HG02870 (cell line): ENCODE results near the gene RASSF6.
"Not testable (repeated sequence)": the region's sequence is repeated elsewhere in the genome, so short reads cannot be mapped to it uniquely, and the experiment has no call there.

Experiments used
- ATAC-seq: cut with Tn5 transposase; IDR thresholded peaks from one replicate; pipeline ENCODE4 v1.9.1; 2021; ENCODE audit warnings: mild to moderate bottlenecking, moderate library complexity; ENCODE audit not compliant: unreplicated experiment

Gene RASSF6, protein sequence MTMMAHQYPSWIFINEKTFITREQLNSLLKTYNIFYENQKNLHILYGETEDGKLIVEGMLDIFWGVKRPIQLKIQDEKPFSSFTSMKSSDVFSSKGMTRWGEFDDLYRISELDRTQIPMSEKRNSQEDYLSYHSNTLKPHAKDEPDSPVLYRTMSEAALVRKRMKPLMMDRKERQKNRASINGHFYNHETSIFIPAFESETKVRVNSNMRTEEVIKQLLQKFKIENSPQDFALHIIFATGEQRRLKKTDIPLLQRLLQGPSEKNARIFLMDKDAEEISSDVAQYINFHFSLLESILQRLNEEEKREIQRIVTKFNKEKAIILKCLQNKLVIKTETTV

DNA sequence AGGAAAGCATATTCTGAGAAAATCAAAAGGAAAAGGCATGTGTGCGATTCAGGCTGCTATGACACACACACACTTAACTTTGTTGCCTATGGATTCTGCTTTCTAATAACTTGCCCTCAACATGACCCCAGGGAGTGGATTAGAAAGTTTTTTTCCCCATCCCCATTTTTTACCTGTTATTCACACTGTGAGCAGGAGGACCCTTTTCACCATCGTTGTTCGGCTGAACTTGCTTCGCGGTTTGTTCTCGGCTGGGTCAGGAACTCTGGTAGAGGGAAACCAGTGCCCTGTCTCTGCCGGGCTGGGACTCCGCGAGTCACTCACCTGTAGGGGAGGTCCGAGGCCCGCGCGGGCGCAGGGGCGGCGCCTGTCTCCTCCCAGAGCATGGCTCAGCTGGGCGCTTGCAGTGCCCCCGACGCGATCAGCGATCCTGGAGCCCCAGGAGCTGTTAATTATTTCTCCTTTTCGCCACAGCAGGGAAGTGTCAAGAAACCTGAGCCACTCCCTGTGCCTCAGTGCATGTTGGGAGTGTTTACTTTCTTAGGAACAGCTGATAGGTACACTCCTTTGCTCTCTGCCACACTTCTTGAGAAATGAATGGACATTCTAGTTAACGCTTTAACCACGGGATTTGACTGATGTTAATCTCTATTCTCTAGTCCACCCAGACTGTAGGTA lies at the start of gene RASSF6:
Gene RASSF6 (minus strand): TSS at position 322 of the 678 bp plus-strand sequence. CDS start 8,641 bp downstream, outside the sequence.
- ATAC-seq = peak; percentile 82

DNA sequence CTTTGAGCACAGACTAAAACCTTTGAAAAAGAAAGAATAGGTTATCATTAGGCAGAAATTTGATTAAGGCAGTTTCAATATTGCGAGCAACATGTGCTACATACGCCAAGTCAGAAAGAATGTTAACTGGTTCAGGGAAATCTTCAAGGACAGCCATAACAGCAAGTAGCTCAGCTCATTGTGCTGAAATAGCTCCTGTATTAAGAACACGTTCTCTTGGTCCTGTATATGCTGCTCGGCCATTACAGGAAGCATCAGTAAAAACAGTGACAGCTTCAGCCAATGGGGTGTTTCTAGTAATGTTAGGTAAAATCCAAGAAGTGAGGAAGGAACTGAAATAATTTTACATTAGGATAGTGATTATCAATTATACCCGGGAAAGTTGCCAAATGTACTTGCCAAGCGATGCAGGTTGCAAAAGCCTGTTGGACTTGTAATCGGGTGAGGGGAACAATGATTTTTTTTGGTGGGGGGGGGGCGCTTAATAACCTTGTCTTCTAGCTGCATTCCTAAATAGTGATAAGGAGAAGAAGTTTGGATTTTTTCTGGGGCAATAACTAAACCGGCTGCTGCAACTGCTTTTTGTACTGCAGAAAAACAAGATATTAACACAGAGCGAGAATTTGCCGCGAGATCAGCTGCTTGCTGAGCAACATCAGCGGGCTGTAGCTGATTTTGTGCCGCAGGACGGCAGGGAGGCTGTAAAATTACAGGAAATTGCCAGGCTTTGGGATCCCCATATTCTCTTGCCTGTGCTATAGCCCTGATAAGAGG lies 49.4 kb upstream of the RASSF6 start:
- no peak for ATAC-seq

DNA sequence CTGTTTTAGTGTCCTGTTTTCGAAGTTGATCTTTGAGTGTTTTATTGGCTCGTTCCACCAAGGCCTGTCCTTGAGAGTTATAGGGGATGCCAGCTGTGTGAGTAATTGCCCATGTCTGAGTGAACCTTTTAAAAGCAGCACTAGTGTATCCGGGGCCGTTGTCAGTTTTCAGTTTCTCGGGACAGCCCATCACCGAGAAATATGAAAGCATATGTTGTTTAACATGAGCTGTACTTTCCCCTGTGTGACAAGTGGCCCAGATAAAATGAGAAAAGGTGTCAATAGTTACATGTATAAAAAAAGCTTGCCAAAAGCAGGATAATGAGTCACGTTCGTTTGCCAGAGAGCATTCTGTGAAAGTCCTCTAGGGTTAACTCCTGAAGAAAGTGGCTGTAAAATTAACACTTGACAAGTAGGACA lies 48.6 kb upstream of the RASSF6 start:
- no peak for ATAC-seq

DNA sequence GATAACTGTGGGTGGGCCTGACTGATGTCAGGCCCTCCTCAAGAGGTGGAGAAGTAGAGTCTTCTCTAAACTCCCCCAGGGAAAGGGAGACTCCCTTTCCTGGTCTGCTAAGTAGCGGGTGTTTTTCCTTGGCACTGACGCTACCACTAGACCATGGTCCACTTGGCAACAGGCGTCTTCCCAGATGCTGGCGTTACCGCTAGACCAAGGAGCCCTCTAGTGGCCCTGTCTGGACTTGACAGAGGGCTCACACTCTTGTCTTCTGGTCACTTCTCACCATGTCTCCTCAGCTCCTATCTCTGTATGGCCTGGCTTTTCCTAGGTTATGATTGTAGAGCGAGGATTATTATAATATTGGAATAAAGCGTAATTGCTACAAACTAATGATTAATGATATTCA lies 45.7 kb upstream of the RASSF6 start:
- ATAC-seq = not testable (repeated sequence)

DNA sequence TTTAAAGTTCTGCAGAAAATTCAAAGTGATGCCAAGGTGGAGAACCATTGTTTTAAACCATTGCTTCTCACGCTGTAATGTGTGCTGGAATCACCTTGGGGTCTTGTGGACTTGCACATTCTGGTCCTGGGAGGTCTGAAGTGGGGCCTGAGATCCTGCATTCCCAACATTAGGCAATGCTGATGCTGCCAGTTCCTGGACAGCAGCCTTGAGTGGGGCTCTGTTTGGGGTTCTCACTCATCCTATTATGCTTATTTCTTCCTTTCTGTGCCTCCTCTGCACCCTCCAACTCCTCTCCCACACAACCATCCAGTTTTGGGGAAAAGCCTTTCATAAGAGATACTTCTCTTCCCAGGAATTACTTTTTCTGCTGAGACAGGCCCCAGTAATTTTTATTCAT lies 44.2 kb upstream of the RASSF6 start:
- ATAC-seq = no peak

DNA sequence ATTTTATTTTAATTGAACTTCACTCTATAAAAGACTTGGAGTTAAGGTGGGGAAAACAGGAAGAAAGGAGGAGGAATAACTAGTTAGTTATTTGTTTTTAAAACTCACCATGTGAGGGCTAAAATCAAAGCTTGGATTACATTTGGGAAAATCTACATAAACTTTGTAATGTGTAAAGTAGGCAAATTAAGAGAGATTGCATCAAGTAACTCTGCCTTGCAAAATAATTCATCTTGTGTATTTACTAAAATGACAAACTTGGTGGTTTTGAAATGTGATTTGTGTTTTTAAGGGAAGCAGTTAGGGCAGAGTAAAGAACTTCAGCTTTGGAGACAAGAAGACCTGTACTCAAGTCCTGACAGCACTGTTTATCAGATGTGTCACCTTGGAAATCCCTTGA lies 43.3 kb upstream of the RASSF6 start:
- ATAC-seq = no peak

DNA sequence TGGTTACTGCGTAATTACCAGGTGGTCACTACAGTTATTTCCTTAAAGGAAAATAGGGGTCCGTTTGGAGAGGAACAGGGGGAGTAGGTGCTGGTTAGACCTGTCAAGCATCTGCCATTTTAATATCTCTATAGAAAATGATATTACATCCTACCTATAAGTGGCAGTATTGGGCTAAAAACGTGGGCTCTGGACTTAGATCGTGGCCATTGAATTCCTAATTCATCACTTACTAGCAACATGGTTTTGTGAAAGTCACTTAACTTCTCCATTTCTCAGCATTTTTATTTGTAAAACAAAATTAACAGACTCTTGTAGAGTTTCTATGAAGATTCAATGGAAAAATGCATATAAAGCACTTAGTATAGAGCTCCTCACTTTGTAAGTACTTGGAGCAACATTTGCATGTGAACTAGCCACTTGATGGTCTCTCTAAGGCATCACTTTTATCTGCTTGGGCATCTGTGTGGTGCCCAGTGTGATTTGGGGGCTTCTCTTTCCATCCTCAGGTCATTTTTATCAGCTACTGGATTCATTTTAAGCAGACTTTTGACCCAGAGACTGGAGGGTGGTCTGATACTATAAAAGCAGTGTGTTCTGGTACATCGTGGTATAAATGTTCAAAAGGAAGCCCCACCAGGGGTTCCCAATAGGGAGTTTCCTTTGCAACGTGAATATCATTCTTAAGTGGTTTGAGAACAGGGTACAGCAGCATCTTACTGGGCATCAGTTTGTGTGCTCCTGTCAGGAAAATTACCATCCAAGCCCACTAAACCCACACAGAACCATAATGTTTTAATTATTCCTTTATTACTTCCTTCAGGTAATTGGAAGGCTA lies 42.7 kb upstream of the RASSF6 start:
- ATAC-seq = peak; percentile 69

DNA sequence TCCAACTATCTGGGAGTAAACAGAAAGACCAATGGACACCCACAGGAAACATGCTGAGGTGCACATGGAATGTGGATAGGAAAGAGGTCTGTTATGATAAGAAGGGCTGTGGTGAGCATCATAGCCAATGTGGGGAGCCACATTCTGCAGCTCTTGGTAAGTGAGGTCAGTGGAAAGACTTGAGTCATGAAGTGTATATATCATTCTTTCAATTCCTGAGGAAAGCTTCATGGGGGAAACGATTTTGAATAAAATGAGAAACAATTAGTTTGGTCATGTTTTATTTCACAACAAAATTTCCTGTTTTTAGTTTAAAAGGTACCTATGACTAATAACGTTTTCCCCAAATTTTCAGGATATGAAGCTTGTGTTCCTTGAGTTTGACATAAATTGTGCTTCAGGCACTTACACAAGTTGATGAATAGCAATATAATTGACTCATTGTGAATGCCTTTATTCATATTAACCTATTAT lies 41.4 kb upstream of the RASSF6 start:
- ATAC-seq = no peak

DNA sequence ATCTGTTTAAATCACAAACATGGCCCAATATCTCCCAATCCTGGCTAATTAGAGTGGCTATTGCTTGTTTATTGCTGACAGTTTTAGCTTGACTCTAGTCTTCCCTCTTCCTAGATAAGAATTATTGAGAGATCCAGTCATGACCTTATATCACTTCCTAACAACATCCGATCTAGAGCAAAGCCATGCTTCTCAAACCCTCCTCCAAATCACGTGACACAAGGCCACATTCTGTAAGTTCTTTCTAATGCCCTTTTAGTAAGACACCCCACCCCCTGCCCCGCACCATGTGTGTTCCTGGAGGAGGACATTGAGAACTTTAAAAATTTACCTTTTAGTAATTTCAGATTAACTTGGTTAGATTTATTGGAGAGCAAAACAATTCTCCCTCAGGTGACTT lies 40.6 kb upstream of the RASSF6 start:
- ATAC-seq = no peak

DNA sequence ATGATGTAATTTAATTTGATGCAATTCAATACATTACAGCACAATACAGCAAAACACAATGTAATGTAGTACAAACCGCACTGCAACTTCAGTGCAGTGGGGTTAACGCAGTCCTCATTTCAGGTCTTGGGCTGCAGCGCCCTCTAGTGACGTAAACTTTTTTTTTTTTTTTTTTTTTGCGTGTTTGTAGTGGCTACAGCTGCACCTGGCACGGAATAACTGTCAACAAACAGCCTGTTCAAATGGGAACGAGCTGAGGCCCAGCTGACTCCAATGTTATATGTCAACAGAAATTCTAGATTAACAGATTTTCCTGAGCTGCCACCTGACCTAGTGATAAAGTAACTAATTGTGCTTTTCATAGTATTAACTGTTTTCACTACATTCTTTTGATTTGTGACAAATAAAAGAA lies 33.5 kb upstream of the RASSF6 start:
- ATAC-seq = peak; percentile 75

DNA sequence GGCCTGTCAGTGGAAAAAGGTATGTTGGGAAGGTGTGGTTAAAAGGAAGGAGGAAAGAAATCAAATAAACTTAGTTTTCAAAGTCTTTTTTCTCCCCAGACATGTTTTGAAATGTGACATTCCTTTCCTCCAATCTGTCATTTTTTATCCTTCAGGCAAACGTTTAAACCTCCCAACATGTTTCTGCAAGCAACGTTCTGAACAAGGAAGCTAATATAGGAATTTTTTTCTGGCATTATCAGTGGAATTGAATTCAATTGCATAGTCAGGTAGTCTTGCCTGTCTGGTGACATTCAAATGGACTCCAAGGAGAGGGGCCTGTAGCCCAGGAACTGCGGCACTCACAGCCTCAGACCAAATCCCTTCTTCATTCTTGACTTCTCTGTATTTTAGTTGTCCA lies 30.0 kb upstream of the RASSF6 start:
- no peak for ATAC-seq

DNA sequence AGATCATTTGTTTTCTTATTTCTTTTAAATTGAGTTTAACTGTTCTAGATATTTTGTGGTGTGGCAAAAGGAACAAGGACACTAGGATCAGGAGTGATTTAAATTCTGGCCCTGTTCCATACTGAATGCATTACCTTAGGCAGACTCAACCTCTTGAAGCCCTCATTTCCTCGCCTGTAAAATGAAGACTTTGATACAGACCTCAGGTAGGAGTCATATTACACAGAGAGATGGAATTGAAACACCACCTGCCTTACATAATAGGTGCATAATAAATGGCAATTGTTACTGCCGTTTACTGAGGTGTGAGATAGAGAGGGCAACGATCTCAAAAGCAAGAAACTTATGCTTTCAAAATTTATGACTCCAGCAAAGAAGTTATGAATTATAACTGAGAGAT lies 28.2 kb upstream of the RASSF6 start:
- no peak for ATAC-seq

DNA sequence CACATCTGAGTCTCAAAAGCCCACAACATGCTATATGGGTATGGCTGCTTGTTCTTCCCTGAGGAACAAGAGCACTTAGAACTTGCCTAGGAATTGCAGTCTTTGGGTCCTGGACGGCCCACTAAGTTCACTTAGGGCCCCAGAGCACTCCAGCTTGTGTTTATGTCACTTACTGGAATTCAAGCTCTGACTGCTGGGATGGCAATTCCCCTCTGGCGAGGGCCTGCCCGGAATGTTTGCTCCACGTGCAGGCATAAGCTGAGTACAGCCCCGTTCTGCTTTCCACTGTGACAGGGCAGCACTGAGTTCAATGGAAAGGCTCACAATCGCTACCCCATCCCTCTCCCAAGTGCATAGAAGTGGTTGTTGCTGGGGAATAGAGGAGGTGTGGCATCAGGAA lies 25.9 kb upstream of the RASSF6 start:
- ATAC-seq = no peak

DNA sequence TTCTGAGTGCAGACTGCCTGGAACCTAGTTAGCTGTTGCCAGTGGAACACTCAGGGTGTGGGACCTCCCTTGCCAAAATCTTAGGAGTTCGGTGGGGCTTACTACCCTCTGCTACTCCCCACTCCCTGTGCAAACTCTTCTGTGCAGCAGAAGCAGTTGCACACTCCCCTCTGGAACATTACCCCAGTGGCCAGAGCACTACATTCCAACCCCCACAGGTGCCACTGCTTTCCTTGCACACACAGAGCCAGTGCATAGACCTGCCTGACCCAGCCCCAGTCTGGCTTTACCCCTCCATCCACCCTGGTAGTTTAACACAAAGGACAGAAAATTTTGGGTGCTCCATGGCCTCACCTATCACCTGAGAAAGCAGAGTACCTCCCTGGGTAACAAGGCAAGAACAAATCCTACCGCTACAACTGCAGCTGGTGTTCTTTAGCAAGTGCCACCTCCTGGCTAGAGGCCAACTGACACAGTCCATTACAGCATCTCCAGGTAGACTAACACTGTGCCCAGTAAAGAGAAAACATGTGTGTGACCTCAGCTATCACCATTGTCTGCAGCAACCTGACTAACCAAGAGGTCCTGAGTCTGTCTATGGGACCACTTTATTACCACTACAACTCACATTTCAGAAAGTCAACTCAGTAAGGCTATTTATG lies 11.5 kb upstream of the RASSF6 start:
- ATAC-seq = no peak

DNA sequence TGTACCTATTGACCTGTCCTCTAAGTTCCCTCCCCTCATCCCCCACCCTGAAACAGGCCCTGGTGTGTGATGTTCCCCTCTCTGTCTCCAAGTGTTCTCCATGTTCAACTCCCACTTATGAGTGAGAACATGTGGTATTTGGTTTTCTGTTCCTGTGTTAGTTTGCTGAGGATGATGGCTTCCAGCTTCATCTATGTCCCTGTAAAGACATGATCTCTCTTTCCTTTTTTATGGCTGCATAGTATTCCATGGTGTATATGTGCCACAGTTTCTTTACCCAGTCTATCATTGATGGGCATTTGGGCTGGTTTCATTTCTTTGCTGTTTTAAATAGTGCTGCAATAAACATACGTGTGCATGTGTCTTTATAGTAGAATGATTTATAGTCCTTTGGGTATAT lies 8.6 kb upstream of the RASSF6 start:
- not testable (repeated sequence) for ATAC-seq

DNA sequence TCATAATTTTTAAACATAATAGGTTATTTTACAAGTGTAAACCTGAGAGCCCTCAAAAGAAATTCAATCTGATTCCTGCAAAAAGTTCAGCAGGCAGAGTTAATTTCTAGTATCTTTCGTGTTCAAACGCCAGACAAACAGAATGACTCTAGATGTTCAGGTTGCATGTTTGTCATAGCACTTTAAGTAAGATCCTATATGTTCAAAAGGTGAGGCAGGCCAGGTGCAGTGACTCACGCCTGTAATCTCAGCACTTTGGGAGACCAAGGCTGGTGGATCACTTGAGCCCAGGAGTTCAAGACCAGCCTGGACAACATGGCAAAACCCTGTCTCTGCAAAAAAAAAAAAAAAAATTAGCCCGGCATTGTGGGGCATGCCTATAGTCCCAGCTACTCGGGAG lies 1.1 kb upstream of the RASSF6 start:
- ATAC-seq = no peak

DNA sequence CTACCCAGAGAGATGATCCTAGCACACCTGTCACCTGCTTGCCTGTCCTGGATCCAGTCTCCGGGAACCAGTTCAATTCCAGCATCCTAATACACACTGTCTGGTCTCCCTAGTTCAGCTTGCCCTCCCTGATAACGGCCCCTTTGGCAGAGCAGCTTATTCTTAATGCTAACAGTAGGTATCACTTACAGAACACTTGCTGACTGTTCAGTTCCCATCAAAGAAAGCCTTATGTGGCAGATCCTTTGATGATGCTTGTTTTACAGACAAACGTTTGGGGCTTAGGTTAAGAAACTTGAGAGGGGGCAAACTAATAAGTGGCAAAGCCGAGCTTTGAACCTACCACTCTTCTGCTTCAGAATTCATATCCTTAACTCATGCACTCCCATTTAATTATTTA lies 890 bp downstream of the RASSF6 start:
- ATAC-seq = no peak

DNA sequence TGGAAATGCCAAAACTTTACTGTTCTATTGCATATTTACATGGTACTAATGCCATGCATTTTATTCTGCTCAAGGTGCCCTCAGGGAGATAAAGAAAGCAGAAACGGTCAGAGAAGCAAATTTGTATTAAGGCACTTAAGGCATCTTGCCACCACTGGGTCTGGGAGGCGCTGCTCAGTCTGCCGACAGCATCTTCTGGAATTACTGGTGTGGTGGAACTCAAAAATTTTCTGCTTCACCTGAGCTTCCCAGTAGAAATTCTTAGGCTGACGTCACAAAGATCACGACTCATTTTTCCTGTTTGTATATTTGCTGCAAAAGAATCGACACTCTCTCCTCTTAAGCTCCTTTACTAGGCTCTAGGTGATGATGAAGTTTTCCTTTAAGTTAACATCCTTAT lies 3.0 kb downstream of the RASSF6 start:
- ATAC-seq = no peak

DNA sequence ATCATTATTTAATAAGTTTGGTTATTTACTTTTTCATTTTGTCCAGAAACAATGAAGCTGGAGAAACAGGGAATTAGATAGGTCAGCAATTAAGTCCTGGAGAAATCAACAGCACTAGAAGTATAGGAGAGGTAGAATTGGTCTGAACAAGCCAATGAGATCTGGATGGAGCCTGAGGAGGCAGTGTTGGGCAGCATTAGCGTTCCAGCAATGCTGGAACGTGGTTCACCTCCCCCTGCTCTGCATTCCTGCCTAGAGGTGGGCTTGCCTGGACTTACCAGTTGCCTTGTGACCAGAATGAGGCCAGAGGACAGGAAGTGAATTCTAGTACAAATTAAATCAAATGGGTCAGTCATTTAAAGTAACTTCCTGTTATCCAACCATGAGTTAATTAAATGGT lies 4.6 kb downstream of the RASSF6 start:
- ATAC-seq = no peak

DNA sequence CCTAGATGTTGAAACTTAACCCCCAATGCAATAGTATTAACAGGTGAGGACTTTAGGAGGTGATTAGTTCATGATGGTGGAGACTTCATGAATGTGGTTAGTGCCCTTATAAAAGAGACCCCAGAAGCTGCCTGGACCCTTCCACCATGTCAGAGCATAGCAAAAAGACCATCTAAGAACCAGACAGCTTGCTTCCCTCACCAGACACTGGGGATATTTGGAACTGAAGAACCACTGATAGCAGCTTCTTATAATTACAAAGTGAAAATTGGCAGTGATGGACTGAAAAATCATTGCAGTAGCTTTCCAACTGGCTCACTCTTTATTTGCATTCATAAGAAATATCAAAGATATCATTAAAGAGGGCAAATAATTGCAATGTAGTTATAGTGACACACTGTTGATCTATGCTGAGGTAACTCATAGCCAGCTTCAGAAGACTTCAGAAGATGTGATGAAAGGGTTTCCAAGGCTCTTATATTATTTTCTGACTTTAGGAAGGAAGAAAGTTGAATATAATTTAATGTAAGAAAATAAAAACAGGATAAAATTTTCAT lies 5.8 kb downstream of the RASSF6 start:
- ATAC-seq = no peak
